IMR-90 (cell line): ENCODE results near the gene BANP.

Experiments
- BHLHE40 ChIP-seq: fragments of 150-350 bp; IDR thresholded peaks from 2 replicates; pipeline ENCODE4 v1.6.1; 2016; ENCODE audit warnings: mild to moderate bottlenecking, low read depth, low read length
- CEBPB ChIP-seq: IDR thresholded peaks from 2 replicates; pipeline ENCODE4 v1.6.1; 2012; ENCODE audit warnings: low read depth, low read length, improper control_type of control experiment
- CTCF ChIP-seq: conservative IDR thresholded peaks from 2 replicates; pipeline ENCODE4 v1.5.1; 2012; ENCODE audit warnings: mild to moderate bottlenecking, low read depth, low read length, improper control_type of control experiment
- MAZ ChIP-seq: IDR thresholded peaks from 2 replicates; pipeline ENCODE4 v1.6.1; 2012; ENCODE audit warnings: low read depth, mild to moderate bottlenecking, low read length, improper control_type of control experiment, moderate library complexity, borderline replicate concordance
- POLR2A ChIP-seq: IDR thresholded peaks from 2 replicates; pipeline ENCODE4 v1.6.1; 2012; ENCODE audit warnings: mild to moderate bottlenecking, low read depth, low read length
- RAD21 ChIP-seq: IDR thresholded peaks from 2 replicates; pipeline ENCODE4 v1.6.1; 2012; ENCODE audit warnings: low read length, improper control_type of control experiment
- RCOR1 ChIP-seq: IDR thresholded peaks from 2 replicates; pipeline ENCODE4 v1.6.1; 2012; ENCODE audit warnings: mild to moderate bottlenecking, low read length, improper control_type of control experiment; ENCODE audit not compliant: insufficient replicate concordance
- USF2 ChIP-seq: fragments of 150-350 bp; IDR thresholded peaks from 2 replicates; pipeline ENCODE4 v1.6.1; 2017; ENCODE audit warnings: mild to moderate bottlenecking, antibody characterized with exemption, low read length, low read depth

DNA sequence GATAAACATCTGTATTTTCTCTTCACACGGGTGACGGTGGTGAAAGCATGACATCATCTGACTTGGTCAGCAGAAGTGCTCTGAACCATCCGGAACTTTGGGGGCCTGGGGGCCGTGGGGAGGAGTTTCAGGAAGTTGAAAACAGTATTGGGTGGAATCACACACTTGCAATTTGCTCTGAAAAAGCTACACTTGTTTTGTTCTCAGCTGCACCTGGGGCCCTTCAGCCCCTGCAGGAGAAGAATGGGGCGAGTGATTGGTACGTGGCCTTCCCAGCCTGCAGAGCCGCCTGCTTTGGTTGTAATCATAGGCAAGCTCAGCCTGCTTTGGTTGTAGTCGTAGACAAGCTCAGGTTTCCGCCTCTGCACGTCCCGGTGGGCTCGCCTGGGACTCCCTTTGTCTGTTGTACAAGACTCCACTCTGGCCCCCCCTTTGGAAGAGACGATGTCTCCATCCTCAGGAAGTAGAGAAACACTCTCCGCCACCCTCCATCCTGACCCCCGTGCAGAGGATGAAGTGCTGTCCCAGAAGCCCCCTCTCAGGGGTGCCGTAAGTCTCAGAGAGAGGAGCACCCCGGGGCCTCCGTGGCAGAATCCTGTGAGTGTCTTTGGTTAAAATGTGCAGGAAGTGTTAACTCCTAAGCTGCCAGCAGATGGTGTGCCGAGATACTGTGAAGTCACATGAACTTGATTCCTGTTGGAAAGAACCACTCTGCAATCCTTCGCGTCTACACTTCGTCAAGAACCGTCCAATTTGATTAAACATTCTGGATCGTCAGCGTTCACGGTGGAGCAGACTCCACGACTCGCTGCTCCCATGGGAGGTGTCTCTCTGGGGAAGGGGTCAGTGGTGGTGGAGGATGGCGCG lies 5.4 kb downstream of the BANP start:
- no peak for TF ChIP-seq USF2
- peak; percentile 63 for TF ChIP-seq CTCF
- peak; percentile 6; the same call in 1 of the 2 replicates for TF ChIP-seq POLR2A
- TF ChIP-seq RCOR1, result no peak
- TF ChIP-seq MAZ, result peak; percentile 66; the same call in 1 of the 2 replicates
- 0 out of 2 replicates have a peak, but pooled peaks have one; percentile 8 for TF ChIP-seq CEBPB
- peak; percentile 74 for TF ChIP-seq RAD21
- TF ChIP-seq BHLHE40, result no peak
